ENCODE measurements around the gene KIAA0753.

- TF ChIP-seq POLR2A (IDR thresholded peaks at IDR 0.05; ENCODE audit: control extremely low read depth in 1 of 2, low read depth in 2 of 2, low read length in 2 of 2) (0 out of 3 replicates have a peak, but pooled peaks of 1 of the 2 experiments have one; percentile 23), JUND (IDR thresholded peaks at IDR 0.05; ENCODE audit: low read length) (no peak), CTCF (IDR thresholded peaks at IDR 0.05; ENCODE audit: control extremely low read depth in 1 of 3, insufficient read depth in 1 of 3, low read depth in 1 of 3, low read length in 3 of 3) (no peak), HDAC6 (IDR thresholded peaks at IDR 0.05; ENCODE audit: low read depth, low read length) (no peak), TEAD4 (IDR thresholded peaks at IDR 0.05; ENCODE audit: low read depth, low read length) (no peak), POLR2AphosphoS5 (IDR thresholded peaks at IDR 0.05; ENCODE audit: low read depth, low read length) (0 out of 2 replicates have a peak, but pooled peaks have one; percentile 18), SIX5 (IDR thresholded peaks at IDR 0.05; ENCODE audit: low read depth, low read length) (no peak), HDAC2 (IDR thresholded peaks at IDR 0.05; ENCODE audit: borderline replicate concordance in 1 of 2, low read depth in 2 of 2, low read length in 2 of 2) (0 out of 4 replicates have a peak, but pooled peaks have one; percentile 33 to 62), EZH2 (IDR thresholded peaks at IDR 0.05; ENCODE audit: low read depth, low read length, severe bottlenecking) (no peak), CBX5 (IDR thresholded peaks at IDR 0.05; ENCODE audit: low read depth, low read length) (no peak), ASH2L (IDR thresholded peaks at IDR 0.05; ENCODE audit: low read length) (peak; percentile 58)
Observed at GRCh38 chr17:6651354-6651918, 10.9 kb upstream of the KIAA0753 start, which contains the start of the genes C17orf100 and MED31.
